Calu3 (cell line): ENCODE data around the gene STRIP2. TPM values are rescaled to one million over a fixed set of nuclear protein-coding genes. Genes with fewer than 3 reads are reported as not detected.
"Not testable (repeated sequence)": the region's sequence is repeated elsewhere in the genome, so short reads cannot be mapped to it uniquely, and the experiment has no call there.

Experiments used
- BruUV-seq: library from RNA; stranded (reverse); fragments of 400-500 nt; replicated peaks from 2 replicates; lab custom pipeline; 2021; lab: Mats Ljungman, UMichigan
- CTCF ChIA-PET: fragments of 300-600 bp; sonication (Branson Sonifier 250); formaldehyde crosslinking; loops from one replicate; lab custom pipeline; 2022; ENCODE audit warnings: antibody characterized with exemption; lab: Charles Lee
- DNase-seq: peaks from one replicate; pipeline ENCODE4 v3.0.0; 2022
- H3K27ac Mint-ChIP-seq: one replicate; pipeline ENCODE4 v1.8.0; 2022; ENCODE audit warnings: mixed read lengths; ENCODE audit not compliant: unreplicated experiment
- H3K27me3 Mint-ChIP-seq: one replicate; pipeline ENCODE4 v1.8.0; 2022; ENCODE audit warnings: mixed read lengths; ENCODE audit not compliant: unreplicated experiment
- H3K36me3 Mint-ChIP-seq: one replicate; pipeline ENCODE4 v1.8.0; 2022; ENCODE audit warnings: mild to moderate bottlenecking, moderate library complexity, mixed read lengths; ENCODE audit not compliant: insufficient read depth, unreplicated experiment
- H3K4me1 Mint-ChIP-seq: one replicate; pipeline ENCODE4 v1.8.0; 2022; ENCODE audit warnings: mild to moderate bottlenecking, low read depth, mixed read lengths; ENCODE audit not compliant: unreplicated experiment
- H3K4me3 Mint-ChIP-seq: one replicate; pipeline ENCODE4 v1.8.0; 2022; ENCODE audit warnings: mild to moderate bottlenecking, low read depth, moderate library complexity, mixed read lengths; ENCODE audit not compliant: unreplicated experiment
- H3K9me3 Mint-ChIP-seq: one replicate; pipeline ENCODE4 v1.8.0; 2022; ENCODE audit warnings: low read depth, mixed read lengths; ENCODE audit not compliant: unreplicated experiment
- intact Hi-C: fragments of 100-400 bp; cut with micrococcal nuclease; formaldehyde crosslinking; loops from one replicate; pipeline ENCODE4 v1.10.0; 2022; ENCODE audit not compliant: unreplicated experiment
- total RNA-seq: library from RNA; stranded (reverse); gene quantifications from 2 replicates; pipeline ENCODE4 v1.2.3, GENCODE V29; 2022
- TF ChIP-seq, protein P1 (sequence below): fragments of 200-600 bp; IDR thresholded peaks from one replicate; pipeline ENCODE4 v1.8.0; 2022; ENCODE audit warnings: antibody characterized with exemption; ENCODE audit not compliant: unreplicated experiment

STRIP2 gene
- total RNA-seq, 1 experiment from 2014 or later, result 10.1 TPM

DNA sequence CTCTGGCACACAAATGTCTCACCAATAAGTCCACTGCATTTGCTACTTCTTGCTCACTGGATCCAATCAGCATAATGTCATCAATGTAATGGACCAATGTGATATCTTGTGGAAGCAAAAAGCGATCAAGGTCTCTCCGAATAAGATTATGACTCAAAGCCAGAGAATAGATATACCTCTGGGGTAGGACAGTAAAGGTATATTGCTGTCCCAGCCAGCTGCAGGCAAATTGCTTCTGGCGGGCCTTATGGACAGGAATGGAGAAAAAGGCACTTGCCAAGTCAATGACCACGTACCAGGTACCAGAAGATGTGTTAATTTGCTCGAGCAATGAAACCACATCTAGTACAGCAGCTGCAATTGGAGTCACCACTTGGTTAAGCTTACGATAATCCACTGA, 13.2 kb downstream of the STRIP2 start:
- H3K4me1 Mint-ChIP-seq, DNase-seq, H3K27me3 Mint-ChIP-seq, CTCF ChIA-PET, H3K4me3 Mint-ChIP-seq, BruUV-seq, intact Hi-C loops, H3K9me3 Mint-ChIP-seq, H3K27ac Mint-ChIP-seq, H3K36me3 Mint-ChIP-seq: not testable (repeated sequence)

DNA sequence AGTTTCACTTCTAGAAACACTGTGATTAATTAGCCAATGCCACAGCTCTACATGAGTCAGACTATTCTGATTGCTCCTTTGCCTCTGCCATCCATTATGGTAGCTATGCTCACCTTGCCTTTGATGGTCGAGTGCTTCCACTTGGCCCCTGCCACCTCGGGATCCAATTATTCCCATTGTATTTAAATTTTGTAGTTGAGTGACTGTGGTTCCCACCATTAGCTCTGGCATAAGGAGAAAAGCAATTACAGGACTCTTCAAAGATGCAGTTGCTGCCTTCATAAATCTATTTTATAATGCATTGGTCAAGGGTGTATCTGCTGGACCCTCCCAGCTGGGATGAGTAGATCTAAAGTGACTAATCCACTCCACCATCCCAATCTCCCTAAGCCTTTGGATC, 14.4 kb downstream of the STRIP2 start:
- not testable (repeated sequence) for H3K4me1 Mint-ChIP-seq

DNA sequence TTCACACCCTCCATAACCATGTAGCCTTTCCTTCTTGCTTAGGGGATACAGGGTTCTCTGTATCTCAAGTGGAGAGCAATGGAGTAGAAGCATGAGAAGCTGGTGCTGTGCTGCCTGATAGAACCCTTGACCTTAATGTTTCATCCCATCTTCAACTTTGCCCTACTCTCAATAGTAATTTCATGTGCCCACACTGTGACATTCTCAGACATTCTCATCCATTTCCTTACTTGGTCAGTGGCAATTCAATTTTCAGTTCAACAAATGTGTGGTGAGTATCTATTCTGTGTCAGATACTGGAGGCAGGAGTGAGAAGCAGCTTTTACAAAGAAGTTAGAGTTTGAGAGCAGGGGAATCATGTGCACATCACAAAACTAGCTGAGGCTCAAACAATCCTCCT, 16.1 kb downstream of the STRIP2 start:
- Mint-ChIP-seq H3K27ac (no peak overlapping the region), H3K36me3 (peaks cover 5% of the 10 kb centered on the region), H3K27me3 (no peaks in the 10 kb centered on the region), H3K9me3 (peaks cover 10% of the 10 kb centered on the region), H3K4me1 (peaks cover 18% of the 10 kb centered on the region), H3K4me3 (no peak overlapping the region)
- TF ChIP-seq, protein P1, sequence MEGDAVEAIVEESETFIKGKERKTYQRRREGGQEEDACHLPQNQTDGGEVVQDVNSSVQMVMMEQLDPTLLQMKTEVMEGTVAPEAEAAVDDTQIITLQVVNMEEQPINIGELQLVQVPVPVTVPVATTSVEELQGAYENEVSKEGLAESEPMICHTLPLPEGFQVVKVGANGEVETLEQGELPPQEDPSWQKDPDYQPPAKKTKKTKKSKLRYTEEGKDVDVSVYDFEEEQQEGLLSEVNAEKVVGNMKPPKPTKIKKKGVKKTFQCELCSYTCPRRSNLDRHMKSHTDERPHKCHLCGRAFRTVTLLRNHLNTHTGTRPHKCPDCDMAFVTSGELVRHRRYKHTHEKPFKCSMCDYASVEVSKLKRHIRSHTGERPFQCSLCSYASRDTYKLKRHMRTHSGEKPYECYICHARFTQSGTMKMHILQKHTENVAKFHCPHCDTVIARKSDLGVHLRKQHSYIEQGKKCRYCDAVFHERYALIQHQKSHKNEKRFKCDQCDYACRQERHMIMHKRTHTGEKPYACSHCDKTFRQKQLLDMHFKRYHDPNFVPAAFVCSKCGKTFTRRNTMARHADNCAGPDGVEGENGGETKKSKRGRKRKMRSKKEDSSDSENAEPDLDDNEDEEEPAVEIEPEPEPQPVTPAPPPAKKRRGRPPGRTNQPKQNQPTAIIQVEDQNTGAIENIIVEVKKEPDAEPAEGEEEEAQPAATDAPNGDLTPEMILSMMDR, result no peak
- intact Hi-C loops, result no loop called here
- no TSS peak for BruUV-seq
- CTCF ChIA-PET, result no interaction called here
- DNase-seq, result no peak

More for the DNA sequence above, 14.4 kb downstream of the STRIP2 start:
- H3K36me3 Mint-ChIP-seq, intact Hi-C loops, CTCF ChIA-PET, H3K9me3 Mint-ChIP-seq, H3K4me3 Mint-ChIP-seq, H3K27ac Mint-ChIP-seq, H3K27me3 Mint-ChIP-seq, DNase-seq, BruUV-seq: not testable (repeated sequence)

DNA sequence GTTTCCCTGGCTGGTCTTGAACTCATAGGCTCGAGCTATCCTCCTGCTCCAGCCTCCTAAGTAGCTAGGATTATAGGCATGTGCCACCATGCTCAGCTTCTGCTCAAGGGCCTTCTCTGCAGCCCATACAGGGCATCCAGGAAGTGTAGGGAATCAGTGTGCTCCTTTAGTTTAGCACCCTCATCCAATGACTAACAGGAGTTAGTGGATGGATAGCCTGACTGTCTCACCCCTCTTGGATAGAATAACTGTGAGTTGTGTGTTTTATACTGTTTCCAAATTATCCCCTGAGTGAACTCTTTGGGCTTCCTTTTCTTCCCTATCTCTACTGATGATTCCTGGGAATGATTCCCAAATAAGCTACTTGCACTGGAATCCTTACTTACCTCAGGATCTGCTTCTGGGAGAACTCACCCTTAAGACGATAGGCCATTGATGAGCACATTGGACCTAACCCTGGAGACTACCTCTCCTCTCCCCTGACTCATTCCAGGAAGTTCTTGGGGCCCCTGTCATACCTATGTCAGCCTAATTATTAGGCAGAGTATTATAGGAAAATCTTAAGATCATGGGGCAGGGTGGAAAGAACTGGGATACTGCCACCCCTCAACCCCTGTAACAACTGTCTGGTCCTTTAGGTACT, 18.5 kb downstream of the STRIP2 start:
- H3K27ac Mint-ChIP-seq, result no peak overlapping the region
- CTCF ChIA-PET, result interaction anchor here (1.4 kb wide), 1 partner anchor 19 kb away, joined by 3 read pairs; the partner anchor contains the start of gene STRIP2
- no peak overlapping the region for H3K4me3 Mint-ChIP-seq
- H3K36me3 Mint-ChIP-seq, result no peaks in the 10 kb centered on the region
- intact Hi-C loops, result no loop called here
- BruUV-seq, result no TSS peak
- H3K27me3 Mint-ChIP-seq, result no peaks in the 10 kb centered on the region
- peaks cover 18% of the 10 kb centered on the region for H3K4me1 Mint-ChIP-seq
- peaks cover 7% of the 10 kb centered on the region for H3K9me3 Mint-ChIP-seq
- DNase-seq, result no peak
- TF ChIP-seq, protein P1, result no peak

DNA sequence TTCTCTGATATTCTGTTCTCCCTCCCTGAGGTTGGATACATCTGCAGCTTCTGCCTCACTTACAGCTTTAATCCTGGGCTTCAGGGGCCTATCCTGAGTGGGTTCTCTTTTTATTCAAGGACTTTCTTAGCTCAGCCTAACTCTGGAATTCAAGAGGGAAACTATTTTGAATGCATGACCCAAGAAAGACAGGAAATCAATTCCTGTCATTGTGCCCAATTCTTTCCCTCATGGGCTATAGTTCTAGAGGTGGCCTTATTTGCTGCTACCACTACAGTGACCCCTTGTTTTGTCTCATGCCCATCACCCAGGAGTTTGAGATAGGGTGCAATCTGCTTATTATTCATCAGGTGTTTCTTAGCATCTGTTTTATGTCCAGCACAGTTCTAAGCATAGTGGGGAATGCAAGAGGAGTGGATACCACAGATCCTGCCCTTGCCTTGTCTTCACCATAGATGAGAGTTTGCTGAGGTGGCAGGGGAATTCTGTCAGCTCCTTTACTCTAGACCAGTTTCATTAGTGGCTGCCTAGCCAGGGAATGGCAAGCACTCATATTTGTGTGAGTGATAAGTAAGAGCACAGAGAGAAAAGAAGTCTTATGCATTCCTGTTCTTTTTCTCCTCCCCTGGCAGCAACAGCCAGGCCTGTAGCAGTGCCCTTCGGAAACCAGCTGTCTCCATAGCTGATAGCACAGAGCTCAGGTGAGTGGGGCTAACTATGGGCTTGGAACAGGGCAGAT, 19.4 kb downstream of the STRIP2 start:
- no TSS peak for BruUV-seq
- CTCF ChIA-PET, result no interaction called here
- Mint-ChIP-seq H3K9me3 (peaks cover 6% of the 10 kb centered on the region), H3K27me3 (no peaks in the 10 kb centered on the region), H3K4me3 (no peak overlapping the region), H3K36me3 (no peaks in the 10 kb centered on the region), H3K4me1 (peaks cover 18% of the 10 kb centered on the region), H3K27ac (no peak overlapping the region)
- DNase-seq, result no peak
- TF ChIP-seq, protein P1, result no peak
- intact Hi-C loops, result no loop called here
